PC-9 (cell line): ENCODE results near the gene TTF2.

Experiments
- CTCF ChIP-seq: fragments of 200-600 bp; sonication (generic); conservative IDR thresholded peaks from 2 replicates; pipeline ENCODE4 v1.6.1; 2017; ENCODE audit warnings: mixed run types, antibody characterized with exemption, mild to moderate bottlenecking, moderate library complexity
- EZH2 ChIP-seq: fragments of 200-600 bp; sonication (generic); IDR thresholded peaks from 2 replicates; pipeline ENCODE4 v1.8.0; 2017; ENCODE audit warnings: antibody characterized with exemption, low read depth

GRCh38 chr1:117118137-117118536 lies 58.0 kb downstream of the TTF2 start:
- TF ChIP-seq CTCF = no peak
- no peak for TF ChIP-seq EZH2
